Liver (tissue), 9 donors: ENCODE data around the gene CFAP300. TPM values are rescaled to one million over a fixed set of nuclear protein-coding genes. Genes with fewer than 3 reads are reported as not detected.
A peak's percentile ranks its signal among the peaks of the same experiment; 100 is the strongest.

Source experiments
- DNase-seq: peaks from one replicate; pipeline ENCODE4 v3.0.0-alpha.2; 2017; ENCODE audit warnings: low spot score
- H3K27ac ChIP-seq, 2 donors: one replicate each; pipeline ENCODE4 v1.7.0; 2013; ENCODE audit warnings: inconsistent platforms in 2 of 2, low read length in 2 of 2, control low read depth in 1 of 2, low read depth in 1 of 2, mild to moderate bottlenecking in 1 of 2
- H3K27me3 ChIP-seq, 4 donors: one replicate each; pipeline versions ENCODE4 v1.6.1 to v1.7.0; 2013; ENCODE audit warnings: low read length in 3 of 4, inconsistent platforms in 1 of 4, mild to moderate bottlenecking in 1 of 4, moderate library complexity in 1 of 4; ENCODE audit not compliant: control insufficient read depth in 4 of 4, insufficient read depth in 4 of 4
- H3K36me3 ChIP-seq, 4 donors: one replicate each; pipeline versions ENCODE4 v1.6.1 to v1.7.0; 2013; ENCODE audit warnings: low read length in 3 of 4, mild to moderate bottlenecking in 3 of 4, low read depth in 1 of 4, moderate library complexity in 1 of 4; ENCODE audit not compliant: control insufficient read depth in 4 of 4, insufficient read depth in 3 of 4
- H3K4me1 ChIP-seq, 4 donors: one replicate each; pipeline versions ENCODE4 v1.6.1 to v1.7.0; 2013; ENCODE audit warnings: low read length in 3 of 4, mild to moderate bottlenecking in 3 of 4, moderate library complexity in 1 of 4; ENCODE audit not compliant: control insufficient read depth in 4 of 4, insufficient read depth in 4 of 4
- H3K4me3 ChIP-seq, 3 donors: one replicate each; pipeline versions ENCODE4 v1.6.1 to v1.7.0; 2013; ENCODE audit warnings: low read length in 3 of 3, control low read depth in 1 of 3, low read depth in 1 of 3, mild to moderate bottlenecking in 1 of 3
- H3K9ac ChIP-seq, 2 donors: one replicate each; pipeline ENCODE4 v1.7.0; 2013; ENCODE audit warnings: low read length in 2 of 2, mild to moderate bottlenecking in 2 of 2, moderate library complexity in 2 of 2, control low read depth in 1 of 2, low read depth in 1 of 2
- H3K9me3 ChIP-seq, 4 donors: one replicate each; pipeline versions ENCODE4 v1.6.1 to v1.7.0; 2013; ENCODE audit warnings: low read length in 3 of 4; ENCODE audit not compliant: control insufficient read depth in 4 of 4
- ATF3 ChIP-seq: IDR thresholded peaks from 2 replicates; pipeline ENCODE4 v1.6.1; 2016; ENCODE audit warnings: antibody characterized with exemption
- FOXA1 ChIP-seq: IDR thresholded peaks from 2 replicates; pipeline ENCODE4 v1.6.1; 2016; ENCODE audit warnings: antibody characterized with exemption
- FOXA2 ChIP-seq: IDR thresholded peaks from 2 replicates; pipeline ENCODE4 v1.6.1; 2016; ENCODE audit warnings: antibody characterized with exemption
- JUND ChIP-seq, 2 donors: IDR thresholded peaks; 2 replicates each; pipeline ENCODE4 v1.6.1; 2016; ENCODE audit warnings: antibody characterized with exemption in 2 of 2
- MAX ChIP-seq: IDR thresholded peaks from 2 replicates; pipeline ENCODE4 v1.6.1; 2016; ENCODE audit warnings: antibody characterized with exemption
- RAD21 ChIP-seq, 2 donors: IDR thresholded peaks; 2 replicates each; pipeline ENCODE4 v1.6.1; 2016; ENCODE audit warnings: antibody characterized with exemption in 2 of 2, mild to moderate bottlenecking in 2 of 2
- REST ChIP-seq: IDR thresholded peaks from 2 replicates; pipeline ENCODE4 v1.6.1; 2016; ENCODE audit warnings: antibody characterized with exemption, mild to moderate bottlenecking
- YY1 ChIP-seq: IDR thresholded peaks from 2 replicates; pipeline ENCODE4 v1.6.1; 2016; ENCODE audit warnings: antibody characterized with exemption, mild to moderate bottlenecking
- ZBTB33 ChIP-seq: IDR thresholded peaks from 2 replicates; pipeline ENCODE4 v1.6.1; 2016; ENCODE audit warnings: antibody characterized with exemption
- WGBS: extraction: QIAGEN DNeasy Blood & Tissue Kit; methylation state at CpG from one replicate; pipeline ENCODE4 v1.1.7; 2013; 5-methylcytosine and 5-hydroxymethylcytosine counted together
- polyA plus RNA-seq, 2 donors: library from polyadenylated mRNA; stranded (reverse) in 1 of 2; unstranded in 1 of 2; fragments of 200-250 nt in 1 of 2; fragments of >200 nt in 1 of 2; fragmentation: Nextera tagmentation in 1 of 2; extraction: Ambion mirVana in 1 of 2; gene quantifications; one replicate each; pipeline versions ENCODE4 v1.2.1 to v1.2.3, GENCODE V29; 2013 to 2015
- total RNA-seq, 2 donors: library from RNA; depleted of rRNA; stranded (reverse); fragments of >200 nt; gene quantifications; one replicate each; pipeline ENCODE4 v1.2.3, GENCODE V29; 2014
- donor health status: healthy.
- donor health status: healthy.
- donor health status: healthy.
- donor health status: healthy.
- donor health status: healthy.

The CFAP300 gene
- total and polyA plus RNA-seq, 4 donors = 0.09 to 0.22 TPM; not detected in 2

- TF ChIP-seq ATF3 = peak; percentile 42
Measured at GRCh38 chr11:102111787-102112508, 64.7 kb downstream of the CFAP300 start (continued).

GRCh38 chr11:102112509-102112821, 65.2 kb downstream of the CFAP300 start:
- Histone ChIP-seq H3K9ac (peak overlapping the region; percentile 35 to 64), H3K27me3 (no peaks in the 10 kb centered on the region), H3K4me3 (peak overlapping the region; percentile 82 to 100 (median 87)), H3K27ac (peak overlapping the region; percentile 85 to 98), H3K4me1 (peaks cover 2 to 24% (median 10%) of the 10 kb centered on the region in 4 donors), H3K36me3 (no peaks in the 10 kb centered on the region), H3K9me3 (no peaks in the 10 kb centered on the region)
- WGBS = 15% methylated on average over 5 of the region's 5 CpGs
- no peak for DNase-seq
- TF ChIP-seq RAD21 (IDR thresholded peaks at IDR 0.05) (no peak), ATF3 (no peak), MAX (no peak), JUND (IDR thresholded peaks at IDR 0.05) (no peak), FOXA2 (no peak), REST (no peak), ZBTB33 (no peak), FOXA1 (no peak)

- no peak overlapping the region for H3K4me3 ChIP-seq
- no peak overlapping the region for H3K27ac ChIP-seq
- peaks cover 7 to 30% (median 14%) of the 10 kb centered on the region in 4 donors for H3K4me1 ChIP-seq
- no peaks in the 10 kb centered on the region for H3K36me3 ChIP-seq
- TF ChIP-seq YY1 (no peak), ZBTB33 (no peak)
- no peaks in the 10 kb centered on the region for H3K27me3 ChIP-seq
- WGBS = 86% methylated on average over 4 of the region's 4 CpGs
- H3K9me3 ChIP-seq = no peaks in the 10 kb centered on the region
- H3K9ac ChIP-seq = no peak overlapping the region
- no peak for DNase-seq
Measured at GRCh38 chr11:102114032-102114431, 66.8 kb downstream of the CFAP300 start.
